Glutamatergic neuron (in vitro differentiated cells): ENCODE data around the gene RNF222. TPM values are rescaled to one million over a fixed set of nuclear protein-coding genes. Genes with fewer than 3 reads are reported as not detected.

Experiments used
- DNase-seq: peaks from one replicate; pipeline ENCODE4 v3.0.0; 2022
- H3K27ac Mint-ChIP-seq: one replicate; pipeline ENCODE4 v1.8.0; 2020; ENCODE audit warnings: mild to moderate bottlenecking, mixed read lengths, inconsistent platforms; ENCODE audit not compliant: unreplicated experiment
- H3K27me3 Mint-ChIP-seq: one replicate; pipeline ENCODE4 v1.8.0; 2020; ENCODE audit warnings: mild to moderate bottlenecking, moderate library complexity, mixed read lengths, inconsistent platforms; ENCODE audit not compliant: unreplicated experiment
- H3K36me3 Mint-ChIP-seq: one replicate; pipeline ENCODE4 v1.8.0; 2020; ENCODE audit warnings: mild to moderate bottlenecking, mixed read lengths, inconsistent platforms; ENCODE audit not compliant: unreplicated experiment
- H3K4me1 Mint-ChIP-seq: one replicate; pipeline ENCODE4 v1.8.0; 2020; ENCODE audit warnings: mild to moderate bottlenecking, low read depth, mixed read lengths, inconsistent platforms; ENCODE audit not compliant: unreplicated experiment
- H3K4me3 Mint-ChIP-seq: one replicate; pipeline ENCODE4 v1.8.0; 2020; ENCODE audit warnings: mild to moderate bottlenecking, mixed read lengths, inconsistent platforms; ENCODE audit not compliant: unreplicated experiment
- H3K9me3 Mint-ChIP-seq: one replicate; pipeline ENCODE4 v1.8.0; 2020; ENCODE audit warnings: mild to moderate bottlenecking, moderate library complexity, mixed read lengths, inconsistent platforms; ENCODE audit not compliant: unreplicated experiment
- CTCF ChIP-seq: fragments of 200-600 bp; sonication (generic); IDR thresholded peaks from one replicate; pipeline ENCODE4 v1.5.0; 2021; ENCODE audit not compliant: partially characterized antibody, unreplicated experiment
- total RNA-seq: library from RNA; stranded (reverse); fragmentation: NEBNext Ultra II Directional; extraction: Animal tissue kit (Norgen Biotek cat#: 25700); gene quantifications from one replicate; pipeline ENCODE4 v1.2.1, GENCODE V29; 2021; ENCODE audit not compliant: unreplicated experiment

Gene RNF222
- total RNA-seq, 1 donor from 2014 or later = not detected

GRCh38 chr17:8421571-8421970 lies 23.9 kb upstream of the RNF222 start:
- Mint-ChIP-seq H3K36me3 (no peaks in the 10 kb centered on the region), H3K27ac (no peak overlapping the region), H3K4me1 (no peaks in the 10 kb centered on the region), H3K9me3 (no peaks in the 10 kb centered on the region), H3K4me3 (no peak overlapping the region), H3K27me3 (no peaks in the 10 kb centered on the region)
- TF ChIP-seq CTCF = no peak
- DNase-seq = no peak

GRCh38 chr17:8420041-8420934 lies 22.7 kb upstream of the RNF222 start:
- Mint-ChIP-seq H3K27ac (no peak overlapping the region), H3K27me3 (no peaks in the 10 kb centered on the region), H3K36me3 (no peaks in the 10 kb centered on the region), H3K9me3 (no peaks in the 10 kb centered on the region), H3K4me1 (no peaks in the 10 kb centered on the region), H3K4me3 (no peak overlapping the region)
- no peak for TF ChIP-seq CTCF
- DNase-seq = no peak

- Mint-ChIP-seq H3K36me3 (no peaks in the 10 kb centered on the region), H3K9me3 (no peaks in the 10 kb centered on the region), H3K27me3 (no peaks in the 10 kb centered on the region), H3K4me1 (no peaks in the 10 kb centered on the region), H3K27ac (no peak overlapping the region), H3K4me3 (no peak overlapping the region)
- no peak for TF ChIP-seq CTCF
- no peak for DNase-seq
These were observed 21.7 kb upstream of the RNF222 start for GRCh38 chr17:8419305-8419704.

- Mint-ChIP-seq H3K9me3 (no peaks in the 10 kb centered on the region), H3K36me3 (no peaks in the 10 kb centered on the region), H3K4me1 (no peaks in the 10 kb centered on the region), H3K4me3 (no peak overlapping the region), H3K27ac (no peak overlapping the region), H3K27me3 (no peaks in the 10 kb centered on the region)
- TF ChIP-seq CTCF = no peak
- DNase-seq = no peak
These were observed 20.8 kb upstream of the RNF222 start for GRCh38 chr17:8418471-8418870.

- no peaks in the 10 kb centered on the region for H3K36me3 Mint-ChIP-seq
- H3K9me3 Mint-ChIP-seq = no peaks in the 10 kb centered on the region
- H3K27me3 Mint-ChIP-seq = no peaks in the 10 kb centered on the region
- H3K27ac Mint-ChIP-seq = no peak overlapping the region
- DNase-seq = no peak
- no peak for TF ChIP-seq CTCF
- H3K4me1 Mint-ChIP-seq = no peaks in the 10 kb centered on the region
- H3K4me3 Mint-ChIP-seq = no peak overlapping the region
These were observed 20.2 kb upstream of the RNF222 start for GRCh38 chr17:8417806-8418205.
